SK-N-SH (cell line): ENCODE data around the gene IRGM. TPM values are rescaled to one million over a fixed set of nuclear protein-coding genes. Genes with fewer than 3 reads are reported as not detected.

ENCODE experiments used
- CTCF ChIA-PET: fragments of 300-600, 350-600 bp; formaldehyde crosslinking; extraction: SDS; loops from one replicate; lab custom pipeline; 2021; lab: Yijun Ruan, JAX
- POLR2A ChIA-PET: fragments of 350-600 bp; sonication (Branson Sonifier 250); formaldehyde crosslinking; extraction: SDS; loops from one replicate; lab custom pipeline; 2020; ENCODE audit warnings: antibody characterized with exemption, inconsistent platforms; lab: Yijun Ruan, JAX
- DNase-seq: peaks from one replicate; pipeline ENCODE4 v3.0.0; 2012
- H2AFZ ChIP-seq: fragments of 200-600 bp; sonication (generic); 2 replicates; pipeline ENCODE4 v1.8.1; 2016; ENCODE audit warnings: antibody characterized with exemption, mild to moderate bottlenecking, low read depth
- H3F3A ChIP-seq: fragments of 200-600 bp; sonication (generic); replicated peaks from 2 replicates; pipeline ENCODE3; 2016; ENCODE audit warnings: antibody characterized with exemption, mild to moderate bottlenecking; ENCODE audit not compliant: insufficient read depth
- H3K27ac ChIP-seq, 2 experiments: fragments of 200-500 bp in 1 of 2; fragments of 200-600 bp in 1 of 2; sonication (Bioruptor generic) in 1 of 2; sonication (generic), shearing (Covaris generic) in 1 of 2; 2 replicates each; pipeline versions ENCODE4 v1.5.1 to v1.6.1; 2014 to 2016; ENCODE audit warnings: low read depth in 2 of 2, inconsistent platforms in 1 of 2, low read length in 1 of 2, mild to moderate bottlenecking in 1 of 2, mixed read lengths in 1 of 2
- H3K27me3 ChIP-seq: fragments of 200-600 bp; sonication (generic), shearing (Covaris generic); 2 replicates; pipeline ENCODE4 v1.6.1; 2016; ENCODE audit warnings: mixed run types; ENCODE audit not compliant: insufficient read depth
- H3K36me3 ChIP-seq, 2 experiments: fragments of 200-500 bp in 1 of 2; fragments of 200-600 bp in 1 of 2; sonication (Bioruptor generic) in 1 of 2; sonication (generic) in 1 of 2; replicated peaks in 1 of 2; 2 replicates each; pipeline versions ENCODE3 to v1.5.1; 2014 to 2016; ENCODE audit warnings: low read length in 1 of 2, mild to moderate bottlenecking in 1 of 2; ENCODE audit not compliant: insufficient read depth in 2 of 2, control insufficient read depth in 1 of 2
- H3K4me1 ChIP-seq, 2 experiments: fragments of 200-500 bp in 1 of 2; fragments of 200-600 bp in 1 of 2; sonication (Bioruptor generic) in 1 of 2; sonication (generic), shearing (Covaris generic) in 1 of 2; 2 replicates each; pipeline versions ENCODE4 v1.5.1 to v1.6.1; 2014 to 2016; ENCODE audit warnings: low read depth in 1 of 2, low read length in 1 of 2, mixed run types in 1 of 2; ENCODE audit not compliant: insufficient read depth in 2 of 2, control insufficient read depth in 1 of 2
- H3K4me2 ChIP-seq: fragments of 200-600 bp; sonication (generic), shearing (Covaris generic); 2 replicates; pipeline ENCODE4 v1.6.1; 2017; ENCODE audit warnings: mixed run types
- H3K4me3 ChIP-seq, 2 experiments: fragments of 200-500 bp in 1 of 2; fragments of 200-600 bp in 1 of 2; sonication (Bioruptor generic) in 1 of 2; sonication (generic), shearing (Covaris generic) in 1 of 2; 2 replicates each; pipeline versions ENCODE4 v1.5.1 to v1.8.1; 2014 to 2016; ENCODE audit warnings: low read depth in 2 of 2, inconsistent platforms in 1 of 2, low read length in 1 of 2, mild to moderate bottlenecking in 1 of 2, mixed read lengths in 1 of 2, moderate library complexity in 1 of 2
- H3K79me2 ChIP-seq: fragments of 200-600 bp; sonication (generic); 2 replicates; pipeline ENCODE4 v1.8.1; 2017; ENCODE audit warnings: mild to moderate bottlenecking; ENCODE audit not compliant: insufficient read depth
- H3K9ac ChIP-seq: fragments of 200-600 bp; sonication (generic); 2 replicates; pipeline ENCODE4 v1.6.1; 2017; ENCODE audit warnings: mixed run types
- H3K9me2 ChIP-seq: fragments of 200-600 bp; sonication (generic); 2 replicates; pipeline ENCODE4 v1.6.1; 2017; ENCODE audit warnings: mixed run types
- H3K9me3 ChIP-seq: fragments of 200-600 bp; sonication (generic); 2 replicates; pipeline ENCODE4 v1.6.1; 2017; ENCODE audit warnings: mixed run types, mild to moderate bottlenecking, moderate library complexity
- H4K20me1 ChIP-seq: fragments of 200-600 bp; sonication (generic); 2 replicates; pipeline ENCODE4 v1.6.1; 2017; ENCODE audit warnings: mild to moderate bottlenecking, mixed run types; ENCODE audit not compliant: insufficient read depth
- CHD2 ChIP-seq: fragments of 150-350 bp; IDR thresholded peaks from 2 replicates; pipeline ENCODE4 v1.6.1; 2018; ENCODE audit warnings: low read length; ENCODE audit not compliant: partially characterized antibody
- ELF1 ChIP-seq: IDR thresholded peaks from 2 replicates; pipeline ENCODE4 v1.4.0; 2012
- FOSL2 ChIP-seq: IDR thresholded peaks from 2 replicates; pipeline ENCODE4 v1.4.0; 2012; ENCODE audit warnings: low read depth, mild to moderate bottlenecking, moderate library complexity, borderline replicate concordance
- GABPA ChIP-seq: IDR thresholded peaks from 2 replicates; pipeline ENCODE4 v1.4.0; 2012; ENCODE audit warnings: low read depth, mild to moderate bottlenecking
- MEF2A ChIP-seq: IDR thresholded peaks from 2 replicates; pipeline ENCODE4 v1.4.0; 2012; ENCODE audit warnings: low read depth, borderline replicate concordance
- MXI1 ChIP-seq: IDR thresholded peaks from 2 replicates; pipeline ENCODE4 v1.6.1; 2012; ENCODE audit warnings: mild to moderate bottlenecking, low read depth, low read length, improper control_type of control experiment
- NFIC ChIP-seq: IDR thresholded peaks from 2 replicates; pipeline ENCODE4 v1.4.0; 2012; ENCODE audit warnings: borderline replicate concordance
- NRF1 ChIP-seq: IDR thresholded peaks from 2 replicates; pipeline ENCODE4 v1.6.1; 2012; ENCODE audit warnings: low read depth, mild to moderate bottlenecking, low read length
- RAD21 ChIP-seq: IDR thresholded peaks from 2 replicates; pipeline ENCODE4 v1.6.1; 2012; ENCODE audit warnings: mild to moderate bottlenecking, low read length
- RCOR1 ChIP-seq: fragments of 150-350 bp; IDR thresholded peaks from 2 replicates; pipeline ENCODE4 v1.6.1; 2017; ENCODE audit warnings: antibody characterized with exemption, low read length
- RFX5 ChIP-seq: IDR thresholded peaks from 2 replicates; pipeline ENCODE4 v1.6.1; 2012; ENCODE audit warnings: mild to moderate bottlenecking, improper control_type of control experiment, low read length
- RXRA ChIP-seq: IDR thresholded peaks from 2 replicates; pipeline ENCODE4 v1.4.0; 2012; ENCODE audit warnings: low read depth, mild to moderate bottlenecking, borderline replicate concordance
- SIN3A ChIP-seq: IDR thresholded peaks from 2 replicates; pipeline ENCODE4 v1.6.1; 2012; ENCODE audit warnings: low read depth, mild to moderate bottlenecking, low read length, moderate library complexity, borderline replicate concordance
- SMC3 ChIP-seq: IDR thresholded peaks from 2 replicates; pipeline ENCODE4 v1.6.1; 2012; ENCODE audit warnings: low read depth, low read length, improper control_type of control experiment
- TCF12 ChIP-seq: IDR thresholded peaks from 2 replicates; pipeline ENCODE4 v1.4.0; 2012
- TEAD4 ChIP-seq: IDR thresholded peaks from 2 replicates; pipeline ENCODE4 v1.4.0; 2012; ENCODE audit warnings: mild to moderate bottlenecking, borderline replicate concordance; ENCODE audit not compliant: insufficient read depth
- YY1 ChIP-seq: IDR thresholded peaks from 2 replicates; pipeline ENCODE4 v1.4.0; 2012; ENCODE audit warnings: low read depth, mild to moderate bottlenecking
- WGBS: methylation state at CpG from one replicate; pipeline ENCODE4 v1.1.6; 2017; ENCODE audit warnings: low lambda C conversion rate; 5-methylcytosine and 5-hydroxymethylcytosine counted together
- polyA plus RNA-seq, 3 experiments: library from polyadenylated mRNA; depleted of rRNA; stranded (reverse); fragments of >200 nt; gene quantifications; 2 replicates each; pipeline ENCODE4 v1.2.3, GENCODE V29; 2012
- TF ChIP-seq, protein P1 (sequence below): fragments of 150-350 bp; IDR thresholded peaks from 2 replicates; pipeline ENCODE4 v1.6.1; 2017; ENCODE audit warnings: antibody characterized with exemption, low read length, low read depth, borderline replicate concordance
- TF ChIP-seq, protein P2 (sequence below): fragments of 200-600 bp; sonication (generic); IDR thresholded peaks from 2 replicates; pipeline ENCODE4 v1.6.1; 2017; ENCODE audit warnings: antibody characterized with exemption, mild to moderate bottlenecking, moderate library complexity

The IRGM gene
- polyA plus RNA-seq, 1 of the 3 experiments (the other 2 are of a cell fraction): 0.13 TPM

DNA sequence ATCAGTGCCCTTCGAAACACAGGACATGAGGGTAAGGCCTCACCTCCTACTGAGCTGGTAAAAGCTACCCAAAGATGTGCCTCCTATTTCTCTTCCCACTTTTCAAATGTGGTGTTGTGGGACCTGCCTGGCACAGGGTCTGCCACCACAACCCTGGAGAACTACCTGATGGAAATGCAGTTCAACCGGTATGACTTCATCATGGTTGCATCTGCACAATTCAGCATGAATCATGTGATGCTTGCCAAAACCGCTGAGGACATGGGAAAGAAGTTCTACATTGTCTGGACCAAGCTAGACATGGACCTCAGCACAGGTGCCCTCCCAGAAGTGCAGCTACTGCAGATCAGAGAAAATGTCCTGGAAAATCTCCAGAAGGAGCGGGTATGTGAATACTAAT is 1.9 kb downstream of the IRGM start:
- CTCF ChIA-PET: interaction anchor here (0.6 to 3.3 kb wide), 7 partner anchors 47 to 849 kb away, joined by 3 to 44 read pairs (median 3); partner anchors contain the start of gene DCTN4
- H3K4me2 ChIP-seq: no peak overlapping the region
- no peak overlapping the region for H2AFZ ChIP-seq
- TF ChIP-seq GABPA: no peak
- no peak for TF ChIP-seq TEAD4
- TF ChIP-seq SIN3A: no peak
- TF ChIP-seq RXRA: no peak
- TF ChIP-seq RFX5: no peak
- TF ChIP-seq, protein P1, sequence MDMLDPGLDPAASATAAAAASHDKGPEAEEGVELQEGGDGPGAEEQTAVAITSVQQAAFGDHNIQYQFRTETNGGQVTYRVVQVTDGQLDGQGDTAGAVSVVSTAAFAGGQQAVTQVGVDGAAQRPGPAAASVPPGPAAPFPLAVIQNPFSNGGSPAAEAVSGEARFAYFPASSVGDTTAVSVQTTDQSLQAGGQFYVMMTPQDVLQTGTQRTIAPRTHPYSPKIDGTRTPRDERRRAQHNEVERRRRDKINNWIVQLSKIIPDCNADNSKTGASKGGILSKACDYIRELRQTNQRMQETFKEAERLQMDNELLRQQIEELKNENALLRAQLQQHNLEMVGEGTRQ: no peak
- no peak for TF ChIP-seq ELF1
- TF ChIP-seq TCF12: no peak
- no peak for TF ChIP-seq NRF1
- TF ChIP-seq NFIC: no peak
- no peak for TF ChIP-seq RAD21
- no peak for TF ChIP-seq FOSL2
- no peak for TF ChIP-seq MXI1
- TF ChIP-seq, protein P2, sequence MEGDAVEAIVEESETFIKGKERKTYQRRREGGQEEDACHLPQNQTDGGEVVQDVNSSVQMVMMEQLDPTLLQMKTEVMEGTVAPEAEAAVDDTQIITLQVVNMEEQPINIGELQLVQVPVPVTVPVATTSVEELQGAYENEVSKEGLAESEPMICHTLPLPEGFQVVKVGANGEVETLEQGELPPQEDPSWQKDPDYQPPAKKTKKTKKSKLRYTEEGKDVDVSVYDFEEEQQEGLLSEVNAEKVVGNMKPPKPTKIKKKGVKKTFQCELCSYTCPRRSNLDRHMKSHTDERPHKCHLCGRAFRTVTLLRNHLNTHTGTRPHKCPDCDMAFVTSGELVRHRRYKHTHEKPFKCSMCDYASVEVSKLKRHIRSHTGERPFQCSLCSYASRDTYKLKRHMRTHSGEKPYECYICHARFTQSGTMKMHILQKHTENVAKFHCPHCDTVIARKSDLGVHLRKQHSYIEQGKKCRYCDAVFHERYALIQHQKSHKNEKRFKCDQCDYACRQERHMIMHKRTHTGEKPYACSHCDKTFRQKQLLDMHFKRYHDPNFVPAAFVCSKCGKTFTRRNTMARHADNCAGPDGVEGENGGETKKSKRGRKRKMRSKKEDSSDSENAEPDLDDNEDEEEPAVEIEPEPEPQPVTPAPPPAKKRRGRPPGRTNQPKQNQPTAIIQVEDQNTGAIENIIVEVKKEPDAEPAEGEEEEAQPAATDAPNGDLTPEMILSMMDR: no peak
- TF ChIP-seq CHD2: no peak
- TF ChIP-seq RCOR1: no peak
- no peak for TF ChIP-seq MEF2A
- no peak for TF ChIP-seq SMC3
- TF ChIP-seq YY1: no peak
- no peaks in the 10 kb centered on the region for H3K36me3 ChIP-seq
- no peaks in the 10 kb centered on the region for H3K9me2 ChIP-seq
- H3K9me3 ChIP-seq: no peaks in the 10 kb centered on the region
- WGBS: 37% methylated on average over 4 of the region's 4 CpGs
- H3K27me3 ChIP-seq: no peaks in the 10 kb centered on the region
- no peaks in the 10 kb centered on the region for H3K79me2 ChIP-seq
- H4K20me1 ChIP-seq: no peaks in the 10 kb centered on the region
- no peak overlapping the region for H3K9ac ChIP-seq
- no peaks in the 10 kb centered on the region; a peak in 1 of 4 replicates for H3K4me1 ChIP-seq
- no peak overlapping the region for H3K27ac ChIP-seq
- no peak for DNase-seq
- no peak overlapping the region for H3K4me3 ChIP-seq
- no peaks in the 10 kb centered on the region for H3F3A ChIP-seq
- POLR2A ChIA-PET: no interaction called here
